LNCaP clone FGC (cell line): ENCODE data around the gene CFAP157.

Experiments used
- DNase-seq: peaks from one replicate; pipeline ENCODE4 v3.0.0-alpha.2; 2011; ENCODE audit warnings: low read depth
- H3K4me3 ChIP-seq: 2 replicates; pipeline ENCODE4 v1.5.1; 2011; ENCODE audit warnings: mild to moderate bottlenecking, low read depth, low read length, control low read depth
- CTCF ChIP-seq: IDR thresholded peaks from 2 replicates; pipeline ENCODE4 v1.5.1; 2012; ENCODE audit warnings: mild to moderate bottlenecking; ENCODE audit not compliant: control insufficient read depth, insufficient read depth; ENCODE audit errors: extremely low read depth

The CFAP157 gene

GRCh38 chr9:127729522-127730256, 22.9 kb downstream of the CFAP157 start:
- H3K4me3 ChIP-seq, result no peak overlapping the region
- DNase-seq, result no peak
- TF ChIP-seq CTCF, result no peak

- TF ChIP-seq CTCF, result no peak
- DNase-seq, result no peak
These were observed 23.5 kb downstream of the CFAP157 start for GRCh38 chr9:127730262-127730661.

GRCh38 chr9:127730799-127731410, 24.1 kb downstream of the CFAP157 start:
- no peak for DNase-seq
- no peak for TF ChIP-seq CTCF
- no peak overlapping the region for H3K4me3 ChIP-seq

More at GRCh38 chr9:127730262-127730661, 23.5 kb downstream of the CFAP157 start:
- no peak overlapping the region for H3K4me3 ChIP-seq

GRCh38 chr9:127731938-127732337, 25.1 kb downstream of the CFAP157 start:
- no peak overlapping the region for H3K4me3 ChIP-seq
- no peak for DNase-seq
- TF ChIP-seq CTCF, result no peak

- TF ChIP-seq CTCF, result no peak
- no peak for DNase-seq
- H3K4me3 ChIP-seq, result no peak overlapping the region
These were observed 25.7 kb downstream of the CFAP157 start for GRCh38 chr9:127732444-127732843.

- TF ChIP-seq CTCF, result no peak
- no peak overlapping the region for H3K4me3 ChIP-seq
- DNase-seq, result no peak
These were observed 26.8 kb downstream of the CFAP157 start for GRCh38 chr9:127733614-127734013.
